ENCODE results near the gene SIM1.

Gene SIM1

GRCh38 chr6:100339574-100340255 is 125.0 kb downstream of the SIM1 start:
- DNase-seq = no peak
- in situ Hi-C loops (cut with MboI; ENCODE audit: low pct_unique_long_range_greater_than_20kb, low sequenced_read_pairs) = no loop called here

- in situ Hi-C loops (cut with MboI; ENCODE audit: low pct_unique_long_range_greater_than_20kb, low sequenced_read_pairs) = no loop called here
- no peak for DNase-seq
Observed at GRCh38 chr6:100338090-100338489, 126.6 kb downstream of the SIM1 start.

GRCh38 chr6:100336876-100337275 is 127.8 kb downstream of the SIM1 start:
- DNase-seq = no peak
- in situ Hi-C loops (cut with MboI; ENCODE audit: low pct_unique_long_range_greater_than_20kb, low sequenced_read_pairs) = no loop called here

- no peak for DNase-seq
- in situ Hi-C loops (cut with MboI; ENCODE audit: low pct_unique_long_range_greater_than_20kb, low sequenced_read_pairs) = no loop called here
Observed at GRCh38 chr6:100335991-100336390, 128.7 kb downstream of the SIM1 start.
